HepG2 (cell line): Measurements from ENCODE around the gene LRBA.

Experiments used
- CAMTA2 ChIP-seq: sonication (generic); formaldehyde crosslinking; IDR thresholded peaks from 2 replicates; pipeline ENCODE4 v1.4.0; 2020; ENCODE audit warnings: mild to moderate bottlenecking, missing genetic modification reagents, borderline replicate concordance
- DPF2 ChIP-seq: sonication (generic); formaldehyde crosslinking; IDR thresholded peaks from 2 replicates; pipeline ENCODE4 v1.4.0; 2020; ENCODE audit warnings: mild to moderate bottlenecking, low read depth, missing genetic modification reagents, borderline replicate concordance
- HDAC2 ChIP-seq: sonication (generic); formaldehyde crosslinking; IDR thresholded peaks from 2 replicates; pipeline ENCODE4 v1.4.0; 2020; ENCODE audit warnings: missing genetic modification reagents
- KLF16 ChIP-seq, 2 experiments: sonication (generic) in 1 of 2; formaldehyde crosslinking in 1 of 2; IDR thresholded peaks; 2 replicates each; pipeline versions ENCODE4 v1.6.1 to v1.8.0; 2016 to 2023; ENCODE audit warnings: missing genetic modification reagents in 2 of 2, missing compliant biosample characterization in 1 of 2
- MAFF ChIP-seq: IDR thresholded peaks from 2 replicates; pipeline ENCODE4 v1.6.1; 2011; ENCODE audit warnings: low read depth, low read length, improper control_type of control experiment
- POLR2A ChIP-seq, 2 experiments: IDR thresholded peaks; 2 replicates each; pipeline ENCODE4 v1.6.1; 2011; ENCODE audit warnings: low read depth in 2 of 2, low read length in 2 of 2, mild to moderate bottlenecking in 1 of 2, moderate library complexity in 1 of 2; ENCODE audit not compliant: insufficient read depth in 1 of 2
- SIN3A ChIP-seq: IDR thresholded peaks from 2 replicates; pipeline ENCODE4 v1.6.1; 2011; ENCODE audit warnings: low read depth, mild to moderate bottlenecking, control low read depth, low read length, borderline replicate concordance
- SMARCC2 ChIP-seq: fragments of 450-650 bp; IDR thresholded peaks from 2 replicates; pipeline ENCODE4 v1.6.1; 2017; ENCODE audit warnings: antibody characterized with exemption, mild to moderate bottlenecking
- TF ChIP-seq, protein P1 (sequence below): sonication (generic); formaldehyde crosslinking; IDR thresholded peaks from 2 replicates; pipeline ENCODE4 v1.5.0; 2020; ENCODE audit warnings: mild to moderate bottlenecking, missing genetic modification reagents
- TF ChIP-seq, protein P2 (sequence below): sonication (generic); formaldehyde crosslinking; IDR thresholded peaks from 2 replicates; pipeline ENCODE4 v1.4.0; 2020; ENCODE audit warnings: mild to moderate bottlenecking, missing genetic modification reagents
- TF ChIP-seq, protein P3 (sequence below): sonication (generic); formaldehyde crosslinking; IDR thresholded peaks from 2 replicates; pipeline ENCODE4 v1.5.0; 2020; ENCODE audit warnings: mild to moderate bottlenecking, missing genetic modification reagents, moderate library complexity
- TF ChIP-seq, protein P4 (sequence below): sonication (generic); formaldehyde crosslinking; IDR thresholded peaks from 2 replicates; pipeline ENCODE4 v1.4.0; 2020; ENCODE audit warnings: low read depth, mild to moderate bottlenecking, missing genetic modification reagents

DNA sequence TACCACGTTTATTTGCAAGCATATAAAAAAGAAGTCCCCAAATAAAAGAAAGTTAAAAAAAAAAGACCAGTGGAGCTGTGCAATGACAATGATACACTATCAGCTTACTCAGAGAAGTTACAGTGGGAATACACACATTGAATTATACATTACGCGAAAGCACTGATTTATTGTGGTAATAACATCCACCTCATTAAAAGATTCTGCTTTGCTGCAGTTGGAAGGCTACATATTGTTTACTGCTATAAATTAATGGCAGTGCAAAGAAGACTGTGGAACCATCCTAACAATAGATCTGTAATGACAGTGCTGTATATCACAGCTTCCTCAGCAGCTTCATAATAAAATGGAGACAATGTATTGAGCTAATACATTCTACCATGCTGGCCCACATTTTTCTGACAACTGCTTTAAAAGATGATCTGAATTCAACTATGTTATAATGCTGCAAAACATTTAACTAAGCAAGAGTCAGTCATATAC is 575.6 kb downstream of the LRBA start:
- TF ChIP-seq, protein P1, sequence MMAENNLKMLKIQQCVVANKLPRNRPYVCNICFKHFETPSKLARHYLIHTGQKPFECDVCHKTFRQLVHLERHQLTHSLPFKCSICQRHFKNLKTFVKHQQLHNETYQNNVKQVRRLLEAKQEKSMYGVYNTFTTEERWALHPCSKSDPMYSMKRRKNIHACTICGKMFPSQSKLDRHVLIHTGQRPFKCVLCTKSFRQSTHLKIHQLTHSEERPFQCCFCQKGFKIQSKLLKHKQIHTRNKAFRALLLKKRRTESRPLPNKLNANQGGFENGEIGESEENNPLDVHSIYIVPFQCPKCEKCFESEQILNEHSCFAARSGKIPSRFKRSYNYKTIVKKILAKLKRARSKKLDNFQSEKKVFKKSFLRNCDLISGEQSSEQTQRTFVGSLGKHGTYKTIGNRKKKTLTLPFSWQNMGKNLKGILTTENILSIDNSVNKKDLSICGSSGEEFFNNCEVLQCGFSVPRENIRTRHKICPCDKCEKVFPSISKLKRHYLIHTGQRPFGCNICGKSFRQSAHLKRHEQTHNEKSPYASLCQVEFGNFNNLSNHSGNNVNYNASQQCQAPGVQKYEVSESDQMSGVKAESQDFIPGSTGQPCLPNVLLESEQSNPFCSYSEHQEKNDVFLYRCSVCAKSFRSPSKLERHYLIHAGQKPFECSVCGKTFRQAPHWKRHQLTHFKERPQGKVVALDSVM (CRISPR knock-in tag): no peak
- TF ChIP-seq POLR2A (IDR thresholded peaks at IDR 0.05; ENCODE audit: insufficient read depth in 1 of 2, low read depth in 2 of 2, low read length in 2 of 2) (no peak), SIN3A (no peak), KLF16 (CRISPR knock-in tag; IDR thresholded peaks at IDR 0.05) (no peak), CAMTA2 (CRISPR knock-in tag) (no peak), HDAC2 (CRISPR knock-in tag) (no peak), MAFF (no peak), SMARCC2 (no peak), DPF2 (CRISPR knock-in tag) (no peak)
- TF ChIP-seq, protein P2, sequence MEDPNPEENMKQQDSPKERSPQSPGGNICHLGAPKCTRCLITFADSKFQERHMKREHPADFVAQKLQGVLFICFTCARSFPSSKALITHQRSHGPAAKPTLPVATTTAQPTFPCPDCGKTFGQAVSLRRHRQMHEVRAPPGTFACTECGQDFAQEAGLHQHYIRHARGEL (CRISPR knock-in tag): no peak
- TF ChIP-seq, protein P3, sequence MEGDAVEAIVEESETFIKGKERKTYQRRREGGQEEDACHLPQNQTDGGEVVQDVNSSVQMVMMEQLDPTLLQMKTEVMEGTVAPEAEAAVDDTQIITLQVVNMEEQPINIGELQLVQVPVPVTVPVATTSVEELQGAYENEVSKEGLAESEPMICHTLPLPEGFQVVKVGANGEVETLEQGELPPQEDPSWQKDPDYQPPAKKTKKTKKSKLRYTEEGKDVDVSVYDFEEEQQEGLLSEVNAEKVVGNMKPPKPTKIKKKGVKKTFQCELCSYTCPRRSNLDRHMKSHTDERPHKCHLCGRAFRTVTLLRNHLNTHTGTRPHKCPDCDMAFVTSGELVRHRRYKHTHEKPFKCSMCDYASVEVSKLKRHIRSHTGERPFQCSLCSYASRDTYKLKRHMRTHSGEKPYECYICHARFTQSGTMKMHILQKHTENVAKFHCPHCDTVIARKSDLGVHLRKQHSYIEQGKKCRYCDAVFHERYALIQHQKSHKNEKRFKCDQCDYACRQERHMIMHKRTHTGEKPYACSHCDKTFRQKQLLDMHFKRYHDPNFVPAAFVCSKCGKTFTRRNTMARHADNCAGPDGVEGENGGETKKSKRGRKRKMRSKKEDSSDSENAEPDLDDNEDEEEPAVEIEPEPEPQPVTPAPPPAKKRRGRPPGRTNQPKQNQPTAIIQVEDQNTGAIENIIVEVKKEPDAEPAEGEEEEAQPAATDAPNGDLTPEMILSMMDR (CRISPR knock-in tag): no peak
- TF ChIP-seq, protein P4, sequence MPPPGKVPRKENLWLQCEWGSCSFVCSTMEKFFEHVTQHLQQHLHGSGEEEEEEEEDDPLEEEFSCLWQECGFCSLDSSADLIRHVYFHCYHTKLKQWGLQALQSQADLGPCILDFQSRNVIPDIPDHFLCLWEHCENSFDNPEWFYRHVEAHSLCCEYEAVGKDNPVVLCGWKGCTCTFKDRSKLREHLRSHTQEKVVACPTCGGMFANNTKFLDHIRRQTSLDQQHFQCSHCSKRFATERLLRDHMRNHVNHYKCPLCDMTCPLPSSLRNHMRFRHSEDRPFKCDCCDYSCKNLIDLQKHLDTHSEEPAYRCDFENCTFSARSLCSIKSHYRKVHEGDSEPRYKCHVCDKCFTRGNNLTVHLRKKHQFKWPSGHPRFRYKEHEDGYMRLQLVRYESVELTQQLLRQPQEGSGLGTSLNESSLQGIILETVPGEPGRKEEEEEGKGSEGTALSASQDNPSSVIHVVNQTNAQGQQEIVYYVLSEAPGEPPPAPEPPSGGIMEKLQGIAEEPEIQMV (CRISPR knock-in tag): no peak
